H9 (cell line): Measurements from ENCODE around the gene EGLN3. TPM values are rescaled to one million over a fixed set of nuclear protein-coding genes. Genes with fewer than 3 reads are reported as not detected.

Experiments used
- DNase-seq: peaks from one replicate; pipeline ENCODE4 v3.0.0-alpha.2; 2017
- H2AFZ ChIP-seq: one replicate; pipeline ENCODE4 v1.6.1; 2013; ENCODE audit warnings: mild to moderate bottlenecking, low read length, control low read depth, moderate library complexity
- H2AK5ac ChIP-seq: 2 replicates; pipeline ENCODE4 v1.6.1; 2013; ENCODE audit warnings: low read length, control low read depth, mixed read lengths; ENCODE audit not compliant: insufficient read length
- H2BK120ac ChIP-seq: one replicate; pipeline ENCODE4 v1.6.1; 2013; ENCODE audit warnings: low read depth, mild to moderate bottlenecking, low read length, control low read depth, inconsistent platforms; ENCODE audit not compliant: poor library complexity, severe bottlenecking
- H2BK12ac ChIP-seq: 2 replicates; pipeline ENCODE4 v1.6.1; 2013; ENCODE audit warnings: low read length, control low read depth, mixed read lengths, low read depth; ENCODE audit not compliant: insufficient read length
- H2BK15ac ChIP-seq: 2 replicates; pipeline ENCODE4 v1.6.1; 2013; ENCODE audit warnings: low read depth, low read length, control low read depth
- H2BK20ac ChIP-seq: one replicate; pipeline ENCODE4 v1.6.1; 2013; ENCODE audit warnings: low read depth, mild to moderate bottlenecking, low read length, control low read depth, inconsistent platforms; ENCODE audit not compliant: poor library complexity, severe bottlenecking
- H2BK5ac ChIP-seq: 2 replicates; pipeline ENCODE4 v1.6.1; 2013; ENCODE audit warnings: low read length, control low read depth, mixed read lengths; ENCODE audit not compliant: insufficient read length
- H3K14ac ChIP-seq: 2 replicates; pipeline ENCODE4 v1.6.1; 2013; ENCODE audit warnings: low read length, control low read depth; ENCODE audit not compliant: insufficient read depth
- H3K18ac ChIP-seq: 2 replicates; pipeline ENCODE4 v1.6.1; 2013; ENCODE audit warnings: low read depth, mild to moderate bottlenecking, mixed read lengths, low read length, control low read depth; ENCODE audit not compliant: insufficient read length
- H3K23ac ChIP-seq: 2 replicates; pipeline ENCODE4 v1.6.1; 2013; ENCODE audit warnings: low read length, control low read depth, mixed read lengths, low read depth; ENCODE audit not compliant: insufficient read length
- H3K23me2 ChIP-seq: 2 replicates; pipeline ENCODE4 v1.6.1; 2013; ENCODE audit warnings: low read depth, mild to moderate bottlenecking, mixed read lengths, low read length, control low read depth; ENCODE audit not compliant: insufficient read length, poor library complexity, severe bottlenecking
- H3K27ac ChIP-seq: 2 replicates; pipeline ENCODE4 v1.5.1; 2013; ENCODE audit warnings: low read length, control low read depth, mixed read lengths, low read depth; ENCODE audit not compliant: insufficient read length
- H3K27me3 ChIP-seq: 2 replicates; pipeline ENCODE4 v1.6.1; 2013; ENCODE audit warnings: low read length, control low read depth, inconsistent platforms; ENCODE audit not compliant: insufficient read depth
- H3K4ac ChIP-seq: 2 replicates; pipeline ENCODE4 v1.6.1; 2013; ENCODE audit warnings: low read depth, mild to moderate bottlenecking, control low read depth, inconsistent platforms, low read length, moderate library complexity
- H3K4me1 ChIP-seq: 2 replicates; pipeline ENCODE4 v1.6.1; 2013; ENCODE audit warnings: low read length, control low read depth, inconsistent platforms; ENCODE audit not compliant: insufficient read depth
- H3K4me2 ChIP-seq: 2 replicates; pipeline ENCODE4 v1.6.1; 2013; ENCODE audit warnings: low read length, control low read depth, mixed read lengths; ENCODE audit not compliant: insufficient read length, insufficient read depth
- H3K56ac ChIP-seq: 2 replicates; pipeline ENCODE4 v1.6.1; 2013; ENCODE audit warnings: low read depth, mild to moderate bottlenecking, mixed read lengths, low read length, control low read depth; ENCODE audit not compliant: insufficient read length
- H3K79me1 ChIP-seq: 2 replicates; pipeline ENCODE4 v1.6.1; 2013; ENCODE audit warnings: low read depth, mild to moderate bottlenecking, moderate library complexity, low read length, control low read depth, inconsistent platforms; ENCODE audit not compliant: insufficient read depth, poor library complexity, severe bottlenecking
- H3K79me2 ChIP-seq: 2 replicates; pipeline ENCODE4 v1.6.1; 2013; ENCODE audit warnings: low read length, control low read depth, inconsistent platforms; ENCODE audit not compliant: insufficient read depth
- H3K9ac ChIP-seq: 2 replicates; pipeline ENCODE4 v1.6.1; 2013; ENCODE audit warnings: low read length, control low read depth, mixed read lengths; ENCODE audit not compliant: insufficient read length; ENCODE audit errors: extremely low read depth
- H3K9me3 ChIP-seq: one replicate; pipeline ENCODE4 v1.6.1; 2013; ENCODE audit warnings: low read depth, low read length, inconsistent platforms; ENCODE audit not compliant: control insufficient read depth
- H3T11ph ChIP-seq: one replicate; pipeline ENCODE4 v1.6.1; 2013; ENCODE audit warnings: mild to moderate bottlenecking, low read length, control low read depth, inconsistent platforms
- H4K20me1 ChIP-seq: one replicate; pipeline ENCODE4 v1.6.1; 2013; ENCODE audit not compliant: control insufficient read depth, insufficient read length, insufficient read depth
- H4K5ac ChIP-seq: 2 replicates; pipeline ENCODE4 v1.6.1; 2013; ENCODE audit warnings: low read depth, mild to moderate bottlenecking, mixed read lengths, low read length, control low read depth; ENCODE audit not compliant: insufficient read length
- H4K8ac ChIP-seq: replicated peaks from 2 replicates; pipeline ENCODE4 v1.6.1; 2013; ENCODE audit warnings: low read length, control low read depth, mixed read lengths, low read depth; ENCODE audit not compliant: insufficient read length
- H4K91ac ChIP-seq: 2 replicates; pipeline ENCODE4 v1.6.1; 2013; ENCODE audit warnings: low read depth, mild to moderate bottlenecking, moderate library complexity, mixed read lengths, low read length, control low read depth; ENCODE audit not compliant: insufficient read length
- H3K27ac Mint-ChIP-seq, 3 experiments: 2 replicates in 2 of 3; 3 replicates in 1 of 3; pipeline ENCODE4 v1.8.0; 2020 to 2021; ENCODE audit warnings: mixed read lengths in 3 of 3, mild to moderate bottlenecking in 1 of 3, moderate library complexity in 1 of 3
- H3K27me3 Mint-ChIP-seq: 2 replicates; pipeline ENCODE4 v1.8.0; 2021; ENCODE audit warnings: low read depth, mild to moderate bottlenecking, moderate library complexity, mixed read lengths
- H3K36me3 Mint-ChIP-seq, 3 experiments: 2 replicates in 2 of 3; 3 replicates in 1 of 3; pipeline ENCODE4 v1.8.0; 2020 to 2021; ENCODE audit warnings: low read depth in 3 of 3, mixed read lengths in 3 of 3; ENCODE audit not compliant: insufficient read depth in 1 of 3
- H3K4me1 Mint-ChIP-seq, 2 experiments: 2 replicates each; pipeline ENCODE4 v1.8.0; 2020; ENCODE audit warnings: mixed read lengths in 2 of 2
- H3K4me3 Mint-ChIP-seq, 2 experiments: 2 replicates in 1 of 2; 3 replicates in 1 of 2; pipeline ENCODE4 v1.8.0; 2020 to 2021; ENCODE audit warnings: mild to moderate bottlenecking in 2 of 2, mixed read lengths in 2 of 2, moderate library complexity in 1 of 2
- H3K9me3 Mint-ChIP-seq, 2 experiments: 2 replicates in 1 of 2; 3 replicates in 1 of 2; pipeline ENCODE4 v1.8.0; 2020; ENCODE audit warnings: mild to moderate bottlenecking in 2 of 2, mixed read lengths in 2 of 2, moderate library complexity in 1 of 2
- CTCF ChIP-seq: fragments of 200-600 bp; sonication (generic); conservative IDR thresholded peaks from 3 replicates; pipeline ENCODE4 v1.8.0; 2021; ENCODE audit warnings: antibody characterized with exemption, mild to moderate bottlenecking
- WGBS: extraction: QIAGEN DNeasy Blood & Tissue Kit; methylation state at CpG from one replicate; pipeline ENCODE4 v1.1.7; 2013; ENCODE audit warnings: missing lambda C conversion rate, low lambda C conversion rate, mixed read lengths; ENCODE audit not compliant: insufficient read length; ENCODE audit errors: extremely low coverage; 5-methylcytosine and 5-hydroxymethylcytosine counted together
- total RNA-seq: library from RNA; stranded (reverse); gene quantifications from 2 replicates; pipeline ENCODE4 v1.2.1, GENCODE V29; 2021

The EGLN3 gene
- total RNA-seq, 1 experiment from 2014 or later: 19.8 TPM

- H3K27me3 Mint-ChIP-seq: no peaks in the 10 kb centered on the region
- H3K9me3 Mint-ChIP-seq: no peaks in the 10 kb centered on the region
- Histone ChIP-seq H2BK12ac (no peak overlapping the region), H3K79me2 (peaks cover 2% of the 10 kb centered on the region; the same call in 1 of the 2 replicates), H3K23me2 (no peaks in the 10 kb centered on the region), H2BK20ac (no peak overlapping the region), H3K9me3 (no peaks in the 10 kb centered on the region), H4K20me1 (no peaks in the 10 kb centered on the region), H3K4me2 (no peak overlapping the region), H2BK5ac (no peak overlapping the region), H3K23ac (no peak overlapping the region), H2BK15ac (no peak overlapping the region), H3K4ac (no peak overlapping the region), H3K9ac (no peak overlapping the region), H4K5ac (no peak overlapping the region), H4K8ac (no peak overlapping the region), H3K18ac (no peak overlapping the region), H2BK120ac (no peak overlapping the region), H3K79me1 (no peaks in the 10 kb centered on the region), H2AFZ (no peak overlapping the region), H3K27me3 (no peaks in the 10 kb centered on the region), H4K91ac (no peak overlapping the region), H3T11ph (no peak overlapping the region), H3K56ac (no peak overlapping the region), H3K27ac (no peak overlapping the region), H3K14ac (no peak overlapping the region), H3K4me1 (peaks cover 9% of the 10 kb centered on the region; the same call in 1 of the 2 replicates), H2AK5ac (no peak overlapping the region)
- H3K36me3 Mint-ChIP-seq: peaks cover 20 to 48% (median 44%) of the 10 kb centered on the region in 3 experiments
- no peak overlapping the region for H3K27ac Mint-ChIP-seq
- TF ChIP-seq CTCF: no peak
- H3K4me3 Mint-ChIP-seq: no peak overlapping the region
- no peak for DNase-seq
- no CpG with 5 or more reads among the region's 2 CpGs for WGBS
- H3K4me1 Mint-ChIP-seq: peaks cover 50% of the 10 kb centered on the region in 2 experiments
Observed at GRCh38 chr14:33930439-33930838, 20.4 kb downstream of the EGLN3 start.
